Measurements from ENCODE around the gene PREB.

PREB gene

DNA sequence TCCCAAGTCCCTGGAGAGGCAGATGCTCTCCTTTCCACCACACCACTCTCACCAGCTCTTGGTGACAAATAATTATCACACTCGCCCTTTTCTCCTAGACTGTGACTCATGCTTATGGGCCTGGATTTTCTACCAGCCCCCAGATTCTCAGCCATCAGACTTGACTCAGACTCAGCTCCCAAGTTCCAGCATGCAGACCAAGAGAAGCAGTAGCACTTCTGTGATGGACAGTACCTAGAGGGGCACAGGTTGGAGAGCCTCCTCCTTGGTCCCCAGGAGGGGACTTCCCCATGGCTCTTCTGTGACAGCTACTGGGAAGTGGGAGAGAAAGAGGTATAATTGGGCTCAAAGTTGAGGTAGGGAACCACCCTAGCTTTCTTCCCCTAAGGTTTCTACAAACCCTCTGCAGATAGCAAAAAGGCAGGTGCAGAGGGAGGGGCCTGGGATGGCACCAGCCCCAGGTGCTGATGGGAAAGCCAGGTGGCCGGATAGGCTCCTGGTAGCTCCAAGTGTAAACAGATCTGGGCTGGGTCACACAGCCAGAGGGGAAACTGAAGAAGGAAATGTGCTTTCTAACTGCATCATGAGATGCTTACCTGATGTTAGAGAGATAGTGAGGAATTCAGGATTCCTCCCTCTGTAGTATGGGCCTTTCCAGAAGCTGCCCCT, 18.5 kb upstream of the PREB start:
- peak; percentile 50 for DNase-seq (ENCODE audit: low spot score)

DNA sequence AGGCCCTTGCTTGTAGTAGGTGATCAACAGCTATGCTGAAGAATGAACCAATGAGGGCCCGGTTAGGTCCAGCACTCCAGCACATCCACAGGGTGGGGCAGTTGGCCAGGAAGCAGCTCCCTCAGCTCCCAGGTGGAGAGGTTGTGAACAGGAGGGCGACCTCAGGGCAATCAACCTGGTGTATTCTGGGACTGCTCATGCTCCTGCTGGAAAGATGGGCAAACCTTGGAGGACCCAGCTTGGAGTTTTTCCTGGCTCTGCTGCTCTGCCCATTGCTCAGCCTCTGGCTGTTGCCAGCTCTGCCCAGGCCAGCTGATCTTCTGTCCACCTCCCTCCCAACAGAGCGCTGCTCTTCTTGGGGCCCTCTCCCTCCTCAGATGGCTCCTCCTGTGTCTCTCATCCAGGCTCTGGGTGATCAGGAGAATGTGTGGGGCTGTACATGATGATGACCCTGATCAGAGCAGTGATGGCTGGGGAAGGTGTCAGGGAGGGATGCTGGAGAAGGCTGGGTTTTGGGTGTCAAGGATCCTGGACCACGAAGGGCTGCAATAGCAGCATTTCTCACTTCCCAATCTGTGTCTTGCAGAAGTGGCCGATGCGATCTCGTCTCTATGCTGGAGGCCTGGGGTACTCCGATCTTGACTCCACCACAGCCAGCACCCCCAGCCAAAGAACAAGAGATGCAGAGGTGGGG, 17.8 kb upstream of the PREB start:
- DNase-seq (ENCODE audit: low spot score): no peak

DNA sequence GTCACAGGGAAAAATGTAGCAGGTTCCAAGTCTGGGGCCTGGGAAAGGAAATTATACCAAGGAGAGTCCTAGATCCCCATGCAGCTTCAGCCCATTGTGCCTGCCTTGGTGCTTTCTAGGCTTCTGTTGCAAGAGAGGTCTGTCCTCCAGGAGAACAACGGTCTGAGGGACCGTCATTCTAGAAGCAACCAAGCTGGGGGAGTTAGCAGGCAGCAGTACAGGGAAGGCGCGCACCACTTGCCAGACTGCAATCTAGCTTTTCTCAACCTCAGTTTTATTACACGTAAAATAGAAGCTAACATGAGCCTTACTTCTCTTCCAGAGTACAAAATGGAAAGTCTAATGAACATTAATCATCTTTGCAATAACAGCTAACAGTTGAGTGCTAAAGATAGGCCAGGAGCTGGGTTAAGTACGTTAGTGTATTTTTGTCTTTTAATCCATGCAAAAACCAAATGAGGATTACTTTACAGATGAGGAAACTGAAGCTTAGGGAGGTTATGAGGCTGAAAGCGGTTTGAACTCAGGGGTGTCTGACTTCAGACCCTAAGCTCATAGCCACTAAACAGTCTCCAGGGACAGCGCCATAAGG, 16.3 kb upstream of the PREB start:
- no peak for DNase-seq (ENCODE audit: low spot score)

- DNase-seq (ENCODE audit: low spot score): no peak
Observed at GRCh38 chr2:27149570-27150405, 15.4 kb upstream of the PREB start.

DNA sequence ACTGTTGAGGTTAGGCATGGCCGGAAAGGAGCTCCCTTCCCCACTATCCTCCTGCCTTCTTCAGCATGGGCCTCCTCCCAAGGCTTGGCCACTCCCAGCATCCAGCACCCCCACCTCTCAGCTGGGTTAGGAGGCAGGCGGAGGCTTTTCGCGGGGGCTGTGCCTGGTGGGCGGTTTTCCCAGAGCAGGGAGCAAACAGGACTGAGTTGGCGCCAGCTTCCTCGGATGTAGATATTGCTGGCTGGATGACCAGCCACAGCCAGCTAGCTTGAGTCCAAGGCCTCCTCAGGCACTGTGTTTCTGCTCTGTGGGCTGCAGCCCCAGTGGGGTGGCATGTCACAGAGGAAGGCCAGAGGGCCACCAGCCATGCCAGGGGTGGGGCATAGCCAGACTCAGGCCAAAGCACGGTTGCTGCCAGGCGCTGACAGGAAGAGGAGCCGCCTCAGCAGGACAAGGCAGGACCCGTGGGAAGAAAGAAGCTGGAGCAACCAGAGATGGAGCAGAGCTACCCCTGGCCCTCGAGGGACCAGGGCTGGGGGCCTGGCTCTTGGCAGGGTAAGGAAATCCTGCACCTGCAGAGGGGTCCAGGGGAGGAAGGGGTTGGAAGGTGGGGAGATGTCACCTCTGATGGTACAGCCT, 14.5 kb upstream of the PREB start, which contains the start of gene TCF23:
TCF23 (plus strand) TSS at position 204 of the 639 bp plus-strand sequence; CDS start at position 334, 130 bp downstream.
- DNase-seq (ENCODE audit: low spot score): no peak

- no peak for DNase-seq (ENCODE audit: low spot score)
Observed at GRCh38 chr2:27147935-27148334, 13.5 kb upstream of the PREB start.

- DNase-seq (ENCODE audit: low spot score): no peak
Observed at GRCh38 chr2:27145682-27146081, 11.2 kb upstream of the PREB start.

DNA sequence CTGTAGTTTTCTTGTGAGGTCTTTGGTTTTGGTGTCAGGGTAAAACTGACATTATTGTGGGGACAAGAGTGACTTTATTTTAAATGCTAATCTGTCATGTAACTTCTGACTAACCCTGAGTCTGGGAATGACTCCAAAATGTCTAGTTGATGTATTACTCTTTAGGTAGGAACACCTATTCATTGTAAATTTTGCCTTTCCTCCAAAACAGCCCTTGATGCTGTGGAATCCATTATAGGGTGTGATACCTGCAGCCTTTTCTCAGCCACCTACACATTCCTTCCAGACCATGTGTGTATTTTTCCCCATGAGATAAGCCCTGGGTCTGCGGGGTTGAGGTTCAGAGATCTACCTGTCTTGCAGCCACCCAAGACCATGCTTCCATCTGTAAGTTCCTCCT, 8.8 kb upstream of the PREB start:
- no peak for DNase-seq (ENCODE audit: low spot score)

GRCh38 chr2:27139310-27139709, 4.9 kb upstream of the PREB start, which contains the start of gene PRR30:
PRR30 (minus strand) TSS chr2:27139410; CDS start chr2:27138329, 1,081 bp downstream.
- no peak for DNase-seq (ENCODE audit: low spot score)

- no peak for DNase-seq (ENCODE audit: low spot score)
Observed at GRCh38 chr2:27138111-27138510, 3.7 kb upstream of the PREB start.

- DNase-seq (ENCODE audit: low spot score): no peak
Observed at GRCh38 chr2:27137322-27137935, 3.0 kb upstream of the PREB start.

- no peak for DNase-seq (ENCODE audit: low spot score)
Observed at GRCh38 chr2:27136751-27137150, 2.3 kb upstream of the PREB start.

- DNase-seq (ENCODE audit: low spot score): no peak
Observed at GRCh38 chr2:27135478-27135955, 1.1 kb upstream of the PREB start.

DNA sequence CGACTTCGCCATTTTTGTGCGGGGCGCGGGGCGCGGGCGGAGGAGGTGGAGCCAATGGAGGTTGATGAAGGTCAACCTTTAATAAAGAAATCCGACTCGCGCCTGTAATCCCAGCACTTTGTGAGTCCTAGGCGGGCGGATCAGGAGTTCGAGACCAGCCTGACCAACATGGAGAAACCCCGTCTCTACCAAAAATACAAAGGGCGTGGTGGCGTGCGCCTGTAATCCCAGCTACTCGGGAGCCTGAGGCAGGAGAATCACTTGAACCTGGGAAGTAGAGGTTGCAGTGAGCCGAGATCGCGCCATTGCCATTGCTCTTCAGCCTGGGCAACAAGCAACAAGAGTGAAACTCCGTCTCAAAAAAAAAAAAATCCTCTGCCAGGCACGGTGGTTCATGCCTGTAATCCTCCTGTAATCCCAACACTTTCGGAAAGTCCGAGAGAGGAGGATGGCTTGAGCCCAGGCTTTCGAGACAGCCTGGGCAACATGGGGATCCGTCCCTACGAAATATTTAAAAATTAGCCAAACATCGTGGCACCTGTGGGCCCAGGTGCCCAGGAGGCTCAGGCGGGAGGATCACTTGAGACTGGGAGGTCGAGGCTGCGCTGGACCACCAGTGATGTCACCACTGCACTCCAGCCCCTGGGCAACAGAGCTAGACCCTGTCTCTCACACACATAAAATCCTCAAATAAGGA, 493 bp upstream of the PREB start:
- no peak for DNase-seq (ENCODE audit: low spot score)

- peak; percentile 31 for DNase-seq (ENCODE audit: low spot score)
Observed at GRCh38 chr2:27133195-27133875, 1.1 kb downstream of the PREB start.

DNA sequence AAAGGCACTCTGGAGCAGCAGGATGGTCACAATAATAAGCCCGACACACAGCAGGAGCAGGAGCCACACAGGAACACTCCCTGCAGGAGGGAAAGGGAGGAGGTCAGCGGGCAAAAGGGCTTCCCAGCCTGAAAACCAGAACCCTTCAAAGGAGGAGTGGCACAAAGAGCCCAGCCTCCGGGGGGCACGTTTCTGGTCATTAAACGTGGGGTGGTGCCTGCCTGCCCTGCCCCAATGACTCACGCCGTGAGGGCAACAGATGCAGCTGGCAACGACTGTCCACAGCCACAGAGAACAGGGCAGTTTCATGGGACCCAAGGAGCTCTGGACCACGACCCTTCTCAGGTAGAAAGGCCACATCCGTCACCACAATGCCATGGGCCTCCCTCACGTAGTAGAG, 3.0 kb downstream of the PREB start:
- DNase-seq (ENCODE audit: low spot score): no peak

- DNase-seq (ENCODE audit: low spot score): no peak
Observed at GRCh38 chr2:27130396-27130795, 4.0 kb downstream of the PREB start.

DNA sequence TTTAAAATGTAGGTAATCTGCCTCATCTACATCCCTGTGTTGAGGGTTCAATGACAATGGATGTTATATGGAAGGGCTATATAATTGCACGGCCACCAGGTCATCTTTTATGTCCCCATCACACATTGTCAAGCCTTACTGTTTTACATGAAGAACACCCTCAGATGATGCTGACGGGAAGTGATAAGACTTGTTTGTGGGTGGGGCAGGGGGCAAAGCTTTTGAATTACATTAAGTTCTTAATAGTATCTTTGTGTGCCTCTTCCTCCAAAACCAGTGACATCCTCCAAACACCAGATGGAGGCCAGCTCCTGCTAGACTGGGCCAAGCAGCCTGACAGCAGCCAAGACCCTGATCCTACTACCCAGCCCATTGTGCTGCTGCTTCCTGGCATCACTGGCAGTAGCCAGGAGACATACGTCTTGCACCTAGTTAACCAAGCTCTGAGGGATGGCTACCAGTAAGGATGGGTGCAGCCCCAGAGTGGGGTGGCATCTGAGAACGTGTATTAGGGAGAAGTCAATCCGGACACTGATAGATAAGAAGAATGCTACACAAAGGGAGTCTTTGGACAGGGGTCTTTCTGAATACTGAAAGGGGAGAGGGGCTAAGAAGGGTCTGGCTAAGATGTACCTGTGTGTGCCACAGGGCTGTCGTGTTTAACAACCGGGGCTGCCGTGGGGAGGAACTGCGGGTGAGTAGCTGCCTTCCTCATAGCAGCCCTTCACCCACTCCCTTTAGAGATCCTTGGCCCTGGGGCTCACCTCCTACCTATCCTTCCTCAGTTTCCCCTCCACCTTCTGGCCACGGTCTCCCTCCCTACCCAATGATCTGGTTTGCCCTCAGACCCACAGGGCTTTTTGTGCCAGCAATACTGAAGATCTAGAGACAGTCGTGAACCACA, 5.5 kb downstream of the PREB start:
- no peak for DNase-seq (ENCODE audit: low spot score)
